HCT116 (cell line): Measurements from ENCODE around the gene OARD1. TPM values are rescaled to one million over a fixed set of nuclear protein-coding genes. Genes with fewer than 3 reads are reported as not detected.

Experiments
- ATAC-seq: fragments of 200-7000 bp; cut with Tn5 transposase; 2 replicates; pipeline ENCODE4 v1.9.1; 2020; ENCODE audit warnings: mild to moderate bottlenecking, moderate library complexity
- BruUV-seq: library from RNA; stranded (reverse); fragments of 400-500 nt; replicated peaks from 2 replicates; lab custom pipeline; 2021; lab: Mats Ljungman, UMichigan
- CTCF ChIA-PET: fragments of 300-600 bp; sonication (Branson Sonifier 250); formaldehyde crosslinking; loops from one replicate; lab custom pipeline; 2021; ENCODE audit warnings: antibody characterized with exemption; lab: Charles Lee
- POLR2A ChIA-PET: fragments of 300-600, 350-600 bp; sonication (Branson Sonifier 250); formaldehyde crosslinking; loops from one replicate; lab custom pipeline; 2021; ENCODE audit warnings: antibody characterized with exemption; lab: Charles Lee
- RAD21 ChIA-PET, 2 experiments: fragments of 300-600 bp; sonication (Branson Sonifier 250); formaldehyde crosslinking; loops; one replicate each; lab custom pipeline; 2023; ENCODE audit warnings: low total read pairs in 2 of 2; ENCODE audit not compliant: uncharacterized antibody in 2 of 2, unreplicated experiment in 2 of 2, low non-redundant PET in 1 of 2; lab: Charles Lee
- DNase-seq: peaks from one replicate; pipeline ENCODE4 v3.0.0-alpha.2; 2010; ENCODE audit warnings: low read depth, low spot score
- H2AFZ ChIP-seq: fragments of 200-600 bp; shearing (Covaris generic), sonication (generic); 2 replicates; pipeline ENCODE4 v1.6.1; 2017; ENCODE audit warnings: low read depth, mixed run types, mixed read lengths, antibody characterized with exemption, low read length; ENCODE audit not compliant: poor library complexity, severe bottlenecking
- H3K27ac ChIP-seq: 2 replicates; pipeline ENCODE4 v1.5.1; 2012; ENCODE audit warnings: low read depth, low read length
- H3K27me3 ChIP-seq: fragments of 200-600 bp; sonication (generic); 2 replicates; pipeline ENCODE4 v1.6.1; 2016; ENCODE audit warnings: mixed run types, low read length, mixed read lengths; ENCODE audit not compliant: insufficient read depth
- H3K36me3 ChIP-seq, 2 experiments: fragments of 200-500 bp in 1 of 2; fragments of 200-600 bp in 1 of 2; sonication (Bioruptor generic) in 1 of 2; sonication (generic) in 1 of 2; 2 replicates each; pipeline versions ENCODE4 v1.5.1 to v1.6.1; 2014 to 2016; ENCODE audit warnings: low read length in 2 of 2, inconsistent platforms in 1 of 2, mixed read lengths in 1 of 2, mixed run types in 1 of 2; ENCODE audit not compliant: insufficient read depth in 2 of 2, control insufficient read depth in 1 of 2
- H3K4me1 ChIP-seq, 2 experiments: fragments of 200-600 bp in 1 of 2; sonication (generic) in 1 of 2; 2 replicates each; pipeline versions ENCODE4 v1.5.1 to v1.6.1; 2012 to 2017; ENCODE audit warnings: low read length in 2 of 2, inconsistent platforms in 1 of 2, mild to moderate bottlenecking in 1 of 2, mixed read lengths in 1 of 2, mixed run types in 1 of 2, moderate library complexity in 1 of 2; ENCODE audit not compliant: insufficient read depth in 2 of 2, control insufficient read depth in 1 of 2
- H3K4me2 ChIP-seq: fragments of 200-600 bp; sonication (generic); 2 replicates; pipeline ENCODE4 v1.6.1; 2017; ENCODE audit warnings: mixed run types, low read length, mixed read lengths
- H3K4me3 ChIP-seq, 2 experiments: fragments of 200-600 bp in 1 of 2; sonication (generic) in 1 of 2; replicated peaks in 1 of 2; 2 replicates each; pipeline ENCODE4 v1.5.1; 2011 to 2016; ENCODE audit warnings: low read length in 2 of 2, control low read depth in 1 of 2, low read depth in 1 of 2, mild to moderate bottlenecking in 1 of 2, mixed read lengths in 1 of 2, mixed run types in 1 of 2
- H3K79me2 ChIP-seq: fragments of 200-600 bp; sonication (generic); 2 replicates; pipeline ENCODE4 v1.6.1; 2017; ENCODE audit warnings: mild to moderate bottlenecking, mixed run types, low read length, moderate library complexity, mixed read lengths; ENCODE audit not compliant: insufficient read depth
- H3K9ac ChIP-seq: fragments of 200-600 bp; sonication (generic); 2 replicates; pipeline ENCODE4 v1.6.1; 2016; ENCODE audit warnings: low read length, mixed read lengths
- H3K9me2 ChIP-seq: fragments of 200-600 bp; sonication (generic), shearing (Covaris generic); 2 replicates; pipeline ENCODE4 v1.6.1; 2017; ENCODE audit warnings: mixed run types, mild to moderate bottlenecking, moderate library complexity; ENCODE audit not compliant: insufficient read depth
- H3K9me3 ChIP-seq, 2 experiments: fragments of 200-500 bp in 1 of 2; fragments of 200-600 bp in 1 of 2; sonication (Bioruptor generic) in 1 of 2; sonication (generic) in 1 of 2; 2 replicates each; pipeline ENCODE4 v1.6.1; 2014 to 2017; ENCODE audit warnings: low read length in 2 of 2, mixed read lengths in 2 of 2, inconsistent platforms in 1 of 2, low read depth in 1 of 2, mild to moderate bottlenecking in 1 of 2, mixed run types in 1 of 2, moderate library complexity in 1 of 2; ENCODE audit not compliant: control insufficient read depth in 1 of 2, insufficient read depth in 1 of 2
- H4K20me1 ChIP-seq: fragments of 200-600 bp; sonication (generic), shearing (Covaris generic); 2 replicates; pipeline ENCODE4 v1.6.1; 2017; ENCODE audit warnings: mixed run types, mild to moderate bottlenecking, moderate library complexity; ENCODE audit not compliant: insufficient read depth
- ATF3 ChIP-seq: IDR thresholded peaks from 2 replicates; pipeline ENCODE4 v1.6.1; 2012
- CBX3 ChIP-seq: IDR thresholded peaks from 2 replicates; pipeline ENCODE4 v1.6.1; 2012; ENCODE audit warnings: low read depth
- CEBPB ChIP-seq: IDR thresholded peaks from 2 replicates; pipeline ENCODE4 v1.6.1; 2012; ENCODE audit warnings: low read depth
- EZH2phosphoT487 ChIP-seq: fragments of 200-600 bp; IDR thresholded peaks from 2 replicates; pipeline ENCODE4 v1.6.1; 2018; ENCODE audit warnings: antibody characterized with exemption, borderline replicate concordance
- JUND ChIP-seq: IDR thresholded peaks from 2 replicates; pipeline ENCODE4 v1.6.1; 2012
- MAX ChIP-seq: IDR thresholded peaks from 2 replicates; pipeline ENCODE4 v1.6.1; 2012
- POLR2A ChIP-seq: IDR thresholded peaks from 2 replicates; pipeline ENCODE4 v1.7.0; 2011; ENCODE audit warnings: borderline replicate concordance; ENCODE audit not compliant: insufficient read depth, insufficient read length; ENCODE audit errors: extremely low read depth
- POLR2AphosphoS5 ChIP-seq: IDR thresholded peaks from 2 replicates; pipeline ENCODE4 v1.6.1; 2011; ENCODE audit warnings: mild to moderate bottlenecking, low read depth, low read length, moderate library complexity
- RAD21 ChIP-seq: IDR thresholded peaks from 2 replicates; pipeline ENCODE4 v1.6.1; 2012; ENCODE audit warnings: low read depth, mild to moderate bottlenecking
- SIN3A ChIP-seq: IDR thresholded peaks from 2 replicates; pipeline ENCODE4 v1.6.1; 2012; ENCODE audit warnings: low read depth
- YY1 ChIP-seq: IDR thresholded peaks from 2 replicates; pipeline ENCODE4 v1.6.1; 2011; ENCODE audit warnings: low read length, low read depth, moderate library complexity, mild to moderate bottlenecking; ENCODE audit not compliant: insufficient replicate concordance; ENCODE audit errors: extremely low read depth
- ZFX ChIP-seq: fragments of 450-650 bp; IDR thresholded peaks from 2 replicates; pipeline ENCODE4 v1.6.1; 2017
- intact Hi-C: fragments of 100-400 bp; cut with micrococcal nuclease; formaldehyde crosslinking; loops from 2 replicates; pipeline ENCODE4 v1.10.0; 2022
- total RNA-seq: library from RNA; stranded (reverse); gene quantifications from one replicate; pipeline ENCODE4 v1.2.1, GENCODE V29; 2021; ENCODE audit not compliant: unreplicated experiment
- TF ChIP-seq, protein P1 (sequence below): IDR thresholded peaks from 2 replicates; pipeline ENCODE4 v1.6.1; 2012; ENCODE audit warnings: low read depth

OARD1 gene
- total RNA-seq, 1 experiment from 2014 or later, result 28.7 TPM

DNA sequence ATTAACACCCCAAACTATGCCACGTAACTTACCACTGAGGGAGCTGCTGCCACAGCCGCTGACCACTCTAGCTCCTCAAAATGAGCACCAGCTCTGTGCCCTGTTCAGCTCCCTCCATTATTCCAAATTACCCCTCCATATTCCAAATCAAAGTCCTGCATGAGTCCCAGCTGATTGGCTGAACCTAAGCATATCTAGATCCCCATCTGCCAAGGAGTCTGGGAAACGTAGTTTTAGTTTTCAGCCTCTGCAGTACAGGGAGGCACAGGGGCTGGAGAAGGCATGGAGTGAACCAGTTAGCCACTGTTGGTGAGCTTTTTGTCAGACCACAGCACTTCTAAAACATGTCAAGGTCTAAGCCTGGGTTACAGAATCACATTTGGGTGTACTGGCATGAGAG, 49.0 kb downstream of the OARD1 start:
- Histone ChIP-seq H3K9me3 (no peaks in the 10 kb centered on the region), H3K4me2 (no peak overlapping the region), H3K27me3 (no peaks in the 10 kb centered on the region), H3K79me2 (no peaks in the 10 kb centered on the region), H3K4me3 (no peak overlapping the region), H3K9me2 (no peaks in the 10 kb centered on the region), H3K9ac (no peak overlapping the region), H3K4me1 (peaks cover 14 to 24% of the 10 kb centered on the region in 2 experiments), H2AFZ (no peak overlapping the region), H3K27ac (no peak overlapping the region), H3K36me3 (no peaks in the 10 kb centered on the region), H4K20me1 (no peaks in the 10 kb centered on the region)
- ChIA-PET POLR2A (no interaction called here), CTCF (interaction anchor here (1.4 to 1.6 kb wide), 2 partner anchors 129 to 695 kb away, joined by 4 read pairs; no protein-coding TSS in a partner anchor), RAD21 (no interaction called here)
- ATAC-seq (no peak), DNase-seq (no peak)
- no peak for TF ChIP-seq EZH2phosphoT487
- TF ChIP-seq POLR2A, result no peak
- TF ChIP-seq RAD21, result no peak
- no peak for TF ChIP-seq ATF3
- TF ChIP-seq POLR2AphosphoS5, result no peak
- TF ChIP-seq ZFX, result no peak
- no peak for TF ChIP-seq MAX
- no peak for TF ChIP-seq YY1
- no peak for TF ChIP-seq SIN3A
- no peak for TF ChIP-seq JUND
- TF ChIP-seq CBX3, result no peak
- TF ChIP-seq CEBPB, result no peak
- TF ChIP-seq, protein P1, sequence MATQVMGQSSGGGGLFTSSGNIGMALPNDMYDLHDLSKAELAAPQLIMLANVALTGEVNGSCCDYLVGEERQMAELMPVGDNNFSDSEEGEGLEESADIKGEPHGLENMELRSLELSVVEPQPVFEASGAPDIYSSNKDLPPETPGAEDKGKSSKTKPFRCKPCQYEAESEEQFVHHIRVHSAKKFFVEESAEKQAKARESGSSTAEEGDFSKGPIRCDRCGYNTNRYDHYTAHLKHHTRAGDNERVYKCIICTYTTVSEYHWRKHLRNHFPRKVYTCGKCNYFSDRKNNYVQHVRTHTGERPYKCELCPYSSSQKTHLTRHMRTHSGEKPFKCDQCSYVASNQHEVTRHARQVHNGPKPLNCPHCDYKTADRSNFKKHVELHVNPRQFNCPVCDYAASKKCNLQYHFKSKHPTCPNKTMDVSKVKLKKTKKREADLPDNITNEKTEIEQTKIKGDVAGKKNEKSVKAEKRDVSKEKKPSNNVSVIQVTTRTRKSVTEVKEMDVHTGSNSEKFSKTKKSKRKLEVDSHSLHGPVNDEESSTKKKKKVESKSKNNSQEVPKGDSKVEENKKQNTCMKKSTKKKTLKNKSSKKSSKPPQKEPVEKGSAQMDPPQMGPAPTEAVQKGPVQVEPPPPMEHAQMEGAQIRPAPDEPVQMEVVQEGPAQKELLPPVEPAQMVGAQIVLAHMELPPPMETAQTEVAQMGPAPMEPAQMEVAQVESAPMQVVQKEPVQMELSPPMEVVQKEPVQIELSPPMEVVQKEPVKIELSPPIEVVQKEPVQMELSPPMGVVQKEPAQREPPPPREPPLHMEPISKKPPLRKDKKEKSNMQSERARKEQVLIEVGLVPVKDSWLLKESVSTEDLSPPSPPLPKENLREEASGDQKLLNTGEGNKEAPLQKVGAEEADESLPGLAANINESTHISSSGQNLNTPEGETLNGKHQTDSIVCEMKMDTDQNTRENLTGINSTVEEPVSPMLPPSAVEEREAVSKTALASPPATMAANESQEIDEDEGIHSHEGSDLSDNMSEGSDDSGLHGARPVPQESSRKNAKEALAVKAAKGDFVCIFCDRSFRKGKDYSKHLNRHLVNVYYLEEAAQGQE, result no peak
- intact Hi-C loops, result loop anchor here (10.0 kb wide), 2 partner anchors 198 to 1038 kb away; no protein-coding TSS in a partner anchor
- no TSS peak for BruUV-seq
